Ishikawa (cell line): ENCODE results near the gene ZNF687.

Experiments
- CEBPB ChIP-seq: IDR thresholded peaks from 2 replicates; pipeline ENCODE4 v1.6.1; 2012
- EP300 ChIP-seq: IDR thresholded peaks from 2 replicates; pipeline ENCODE4 v1.6.1; 2012; ENCODE audit warnings: borderline replicate concordance
- FOXM1 ChIP-seq: IDR thresholded peaks from 2 replicates; pipeline ENCODE4 v1.6.1; 2012; ENCODE audit warnings: low read depth, borderline replicate concordance
- NFIC ChIP-seq: IDR thresholded peaks from 2 replicates; pipeline ENCODE4 v1.6.1; 2012
- RAD21 ChIP-seq: IDR thresholded peaks from 2 replicates; pipeline ENCODE4 v1.6.1; 2012; ENCODE audit warnings: low read depth
- TAF1 ChIP-seq: IDR thresholded peaks from 2 replicates; pipeline ENCODE4 v1.6.1; 2012; ENCODE audit warnings: low read depth, mild to moderate bottlenecking
- TCF12 ChIP-seq: IDR thresholded peaks from 2 replicates; pipeline ENCODE4 v1.6.1; 2012; ENCODE audit warnings: low read depth
- TEAD4 ChIP-seq: IDR thresholded peaks from 2 replicates; pipeline ENCODE4 v1.6.1; 2012
- YY1 ChIP-seq: IDR thresholded peaks from 2 replicates; pipeline ENCODE4 v1.6.1; 2012; ENCODE audit warnings: low read depth
- ZBTB7A ChIP-seq: IDR thresholded peaks from 2 replicates; pipeline ENCODE4 v1.6.1; 2012; ENCODE audit warnings: low read depth
- TF ChIP-seq, protein P1 (sequence below): IDR thresholded peaks from 2 replicates; pipeline ENCODE4 v1.6.1; 2012
- TF ChIP-seq, protein P2 (sequence below): IDR thresholded peaks from 2 replicates; pipeline ENCODE4 v1.6.1; 2012

DNA sequence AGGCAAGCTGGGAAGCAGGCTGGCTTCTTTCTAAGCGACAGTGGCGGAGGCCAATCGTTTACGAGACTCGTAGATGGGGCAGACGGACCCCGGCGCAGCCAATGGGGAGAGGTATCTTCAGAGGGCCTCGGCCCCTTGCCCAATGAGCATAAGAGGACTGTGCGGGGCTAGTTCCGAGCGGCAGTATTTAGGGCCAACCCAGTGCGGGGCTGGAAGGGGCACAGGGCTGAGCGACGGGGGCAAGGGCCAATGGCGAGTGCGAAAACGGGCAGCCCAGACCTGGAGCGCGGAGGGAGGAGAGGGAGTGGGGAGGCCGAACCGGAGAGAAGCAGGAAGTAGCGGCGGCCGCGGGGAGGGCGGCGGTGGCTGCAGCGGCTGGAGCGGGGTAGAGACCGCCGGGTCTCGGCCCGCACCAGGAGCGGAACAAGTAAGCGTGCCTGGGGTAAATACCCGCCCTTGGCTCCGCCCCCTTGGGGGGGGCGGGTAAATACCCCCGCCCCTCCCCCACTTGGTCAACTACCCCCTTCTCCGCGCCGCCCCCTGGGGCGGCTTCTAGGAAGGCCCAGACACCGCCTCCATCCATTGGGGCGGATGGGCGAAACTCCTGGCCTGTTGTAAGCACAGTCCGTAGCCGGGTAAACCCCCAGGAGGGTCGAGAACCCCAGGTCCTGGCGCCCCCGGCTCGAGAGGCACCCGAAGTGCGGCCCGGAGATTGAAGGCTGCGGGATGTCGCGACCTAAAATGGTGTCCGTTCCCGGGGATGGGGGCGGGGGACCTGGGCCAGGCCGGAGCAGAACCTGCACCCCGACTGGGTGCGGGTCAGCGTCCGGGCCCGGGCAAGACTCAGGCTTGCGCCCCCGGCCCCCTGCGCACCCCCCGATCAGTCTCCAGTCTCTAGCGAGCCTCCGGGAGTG is at the start of gene ZNF687:
- TF ChIP-seq RAD21 (no peak), NFIC (no peak), TAF1 (no peak), FOXM1 (no peak), CEBPB (no peak), TEAD4 (no peak), ZBTB7A (peak; percentile 65; the same call in 1 of the 2 replicates), YY1 (peak; percentile 72; the same call in 1 of the 2 replicates), TCF12 (no peak), EP300 (no peak)
- TF ChIP-seq, protein P1, sequence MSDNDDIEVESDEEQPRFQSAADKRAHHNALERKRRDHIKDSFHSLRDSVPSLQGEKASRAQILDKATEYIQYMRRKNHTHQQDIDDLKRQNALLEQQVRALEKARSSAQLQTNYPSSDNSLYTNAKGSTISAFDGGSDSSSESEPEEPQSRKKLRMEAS = 0 out of 2 replicates have a peak, but pooled peaks have one; percentile 7
- TF ChIP-seq, protein P2, sequence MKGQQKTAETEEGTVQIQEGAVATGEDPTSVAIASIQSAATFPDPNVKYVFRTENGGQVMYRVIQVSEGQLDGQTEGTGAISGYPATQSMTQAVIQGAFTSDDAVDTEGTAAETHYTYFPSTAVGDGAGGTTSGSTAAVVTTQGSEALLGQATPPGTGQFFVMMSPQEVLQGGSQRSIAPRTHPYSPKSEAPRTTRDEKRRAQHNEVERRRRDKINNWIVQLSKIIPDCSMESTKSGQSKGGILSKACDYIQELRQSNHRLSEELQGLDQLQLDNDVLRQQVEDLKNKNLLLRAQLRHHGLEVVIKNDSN = no peak
